GM12878 (cell line): ENCODE data around the gene NKAIN1. TPM values are rescaled to one million over a fixed set of nuclear protein-coding genes. Genes with fewer than 3 reads are reported as not detected.

Experiments used
- ATAC-seq: fragments of 200-7000 bp; cut with Tn5 transposase; 3 replicates; pipeline ENCODE4 v1.9.1; 2020; ENCODE audit warnings: mild to moderate bottlenecking, moderate library complexity
- BruUV-seq: library from RNA; stranded (reverse); fragments of 400-500 nt; replicated peaks from 2 replicates; lab custom pipeline; 2021; lab: Mats Ljungman, UMichigan
- CTCF ChIA-PET: fragments of 300-600 bp; sonication (Branson Sonifier 250); formaldehyde crosslinking; extraction: SDS; loops from one replicate; lab custom pipeline; 2021; ENCODE audit warnings: inconsistent platforms; lab: Yijun Ruan, JAX
- POLR2A ChIA-PET: fragments of 350-600 bp; formaldehyde crosslinking; extraction: SDS; loops from one replicate; lab custom pipeline; 2021; ENCODE audit warnings: inconsistent platforms; lab: Charles Lee
- RAD21 ChIA-PET: fragments of 300-600 bp; sonication (Branson Sonifier 250); formaldehyde crosslinking; loops from one replicate; lab custom pipeline; 2023; ENCODE audit warnings: antibody characterized with exemption; ENCODE audit not compliant: unreplicated experiment; lab: Charles Lee
- SMC1A ChIA-PET: fragments of 300-600 bp; sonication (Branson Sonifier 250); formaldehyde crosslinking; loops from one replicate; lab custom pipeline; 2023; ENCODE audit not compliant: unreplicated experiment, uncharacterized antibody; lab: Charles Lee
- DNase-seq: peaks from one replicate; pipeline ENCODE4 v3.0.0-alpha.2; 2011; ENCODE audit warnings: low read depth, low spot score
- FAIRE-seq: peaks from 3 replicates; lab custom pipeline; 2011; peaks lifted over from hg19 to GRCh38; lab: Jason Lieb, UNC
- H2AFZ ChIP-seq: 2 replicates; pipeline ENCODE4 v1.6.0; 2011; ENCODE audit warnings: low read depth, low read length, control low read depth; ENCODE audit not compliant: control insufficient read depth
- H3K27ac ChIP-seq: 2 replicates; pipeline ENCODE4 v1.5.1; 2011; ENCODE audit warnings: control low read depth; ENCODE audit not compliant: control insufficient read depth, insufficient read depth
- H3K27me3 ChIP-seq, 2 experiments: replicated peaks in 1 of 2; 2 replicates each; pipeline versions ENCODE4 v1.6.0 to v1.6.1; 2011; ENCODE audit warnings: low read length in 1 of 2; ENCODE audit not compliant: control insufficient read depth in 2 of 2, insufficient read depth in 2 of 2
- H3K36me3 ChIP-seq, 2 experiments: 2 replicates each; pipeline ENCODE4 v1.5.1; 2011; ENCODE audit warnings: low read length in 1 of 2; ENCODE audit not compliant: control insufficient read depth in 2 of 2, insufficient read depth in 2 of 2
- H3K4me1 ChIP-seq: 2 replicates; pipeline ENCODE4 v1.6.1; 2011; ENCODE audit warnings: mild to moderate bottlenecking, low read length, moderate library complexity, mixed read lengths; ENCODE audit not compliant: control insufficient read depth, insufficient read depth
- H3K4me2 ChIP-seq: 2 replicates; pipeline ENCODE4 v1.6.0; 2011; ENCODE audit warnings: control low read depth; ENCODE audit not compliant: control insufficient read depth, insufficient read depth
- H3K4me3 ChIP-seq: fragments of 200-600 bp; sonication (generic); 2 replicates; pipeline ENCODE4 v1.5.1; 2016
- H3K79me2 ChIP-seq: 2 replicates; pipeline ENCODE4 v1.6.0; 2011; ENCODE audit warnings: low read length; ENCODE audit not compliant: control insufficient read depth, insufficient read depth
- H3K9ac ChIP-seq: 2 replicates; pipeline ENCODE4 v1.8.0; 2011; ENCODE audit warnings: low read length, control low read depth, mixed read lengths; ENCODE audit not compliant: control insufficient read depth, insufficient read depth
- H3K9me3 ChIP-seq: replicated peaks from 3 replicates; pipeline ENCODE4 v1.5.1; 2011; ENCODE audit warnings: mild to moderate bottlenecking, low read length; ENCODE audit not compliant: control insufficient read depth, insufficient read depth
- H4K20me1 ChIP-seq: 2 replicates; pipeline ENCODE4 v1.6.0; 2011; ENCODE audit not compliant: control insufficient read depth, insufficient read depth
- ATF7 ChIP-seq: fragments of 450-650 bp; IDR thresholded peaks from 2 replicates; pipeline ENCODE4 v1.6.1; 2016; ENCODE audit warnings: low read depth, mild to moderate bottlenecking
- CBFB ChIP-seq: IDR thresholded peaks from 2 replicates; pipeline ENCODE4 v1.6.1; 2016; ENCODE audit warnings: antibody characterized with exemption, low read depth
- CEBPB ChIP-seq, 2 experiments: fragments of 150-350 bp in 1 of 2; IDR thresholded peaks; 2 replicates each; pipeline ENCODE4 v1.6.1; 2012 to 2014; ENCODE audit warnings: low read depth in 2 of 2, low read length in 2 of 2, borderline replicate concordance in 1 of 2, inconsistent platforms in 1 of 2
- NBN ChIP-seq: fragments of 450-650 bp; IDR thresholded peaks from 2 replicates; pipeline ENCODE4 v1.6.1; 2016
- PAX5 ChIP-seq: IDR thresholded peaks from 2 replicates; pipeline ENCODE4 v1.6.1; 2011; ENCODE audit warnings: low read depth, low read length, borderline replicate concordance
- POLR2A ChIP-seq: IDR thresholded peaks from 2 replicates; pipeline ENCODE4 v1.6.1; 2011; ENCODE audit warnings: low read depth, mild to moderate bottlenecking, low read length
- RAD21 ChIP-seq: IDR thresholded peaks from 2 replicates; pipeline ENCODE4 v1.6.1; 2011; ENCODE audit warnings: mild to moderate bottlenecking, low read depth, low read length, moderate library complexity; ENCODE audit not compliant: insufficient read depth
- REST ChIP-seq: IDR thresholded peaks from 2 replicates; pipeline ENCODE4 v1.6.1; 2012; ENCODE audit warnings: mild to moderate bottlenecking, low read depth, low read length
- SIN3A ChIP-seq: IDR thresholded peaks from 2 replicates; pipeline ENCODE4 v1.6.1; 2012; ENCODE audit warnings: low read depth, low read length, improper control_type of control experiment
- SIX5 ChIP-seq: IDR thresholded peaks from 2 replicates; pipeline ENCODE4 v1.6.1; 2011; ENCODE audit warnings: mild to moderate bottlenecking, low read depth, low read length, moderate library complexity; ENCODE audit not compliant: severe bottlenecking
- SMARCA5 ChIP-seq: fragments of 450-650 bp; IDR thresholded peaks from 2 replicates; pipeline ENCODE4 v1.6.1; 2017; ENCODE audit warnings: mild to moderate bottlenecking
- SREBF2 ChIP-seq: IDR thresholded peaks from 2 replicates; pipeline ENCODE4 v1.6.1; 2012; ENCODE audit warnings: mild to moderate bottlenecking, low read length
- SUPT20H ChIP-seq: IDR thresholded peaks from 2 replicates; pipeline ENCODE4 v1.6.1; 2011; ENCODE audit warnings: low read depth, mild to moderate bottlenecking, low read length, moderate library complexity, borderline replicate concordance; ENCODE audit not compliant: control insufficient read depth
- USF1 ChIP-seq: IDR thresholded peaks from 2 replicates; pipeline ENCODE4 v1.6.1; 2011; ENCODE audit warnings: borderline replicate concordance, low read depth, mild to moderate bottlenecking, moderate library complexity, mixed read lengths, low read length; ENCODE audit not compliant: insufficient read depth; ENCODE audit errors: extremely low read length
- YBX1 ChIP-seq: fragments of 450-650 bp; IDR thresholded peaks from 2 replicates; pipeline ENCODE4 v1.6.1; 2016; ENCODE audit warnings: antibody characterized with exemption
- ZNF24 ChIP-seq: fragments of 450-650 bp; IDR thresholded peaks from 2 replicates; pipeline ENCODE4 v1.6.1; 2017; ENCODE audit warnings: antibody characterized with exemption, mild to moderate bottlenecking
- ZZZ3 ChIP-seq: IDR thresholded peaks from 2 replicates; pipeline ENCODE4 v1.6.1; 2011; ENCODE audit warnings: low read depth; ENCODE audit not compliant: control insufficient read depth, insufficient read length
- WGBS: methylation state at CpG from one replicate; pipeline ENCODE4 v1.1.6; 2016; ENCODE audit warnings: low lambda C conversion rate; ENCODE audit not compliant: insufficient replicate concordance, insufficient coverage; ENCODE audit errors: missing lambda C conversion rate; 5-methylcytosine and 5-hydroxymethylcytosine counted together
- in situ Hi-C: fragments of 300-500 bp; cut with MboI; formaldehyde crosslinking; loops from 9 replicates; pipeline ENCODE4 v1.14.3; 2018; ENCODE audit warnings: mixed read lengths
- intact Hi-C: fragments of 100-400 bp; cut with micrococcal nuclease; formaldehyde crosslinking; loops from one replicate; pipeline ENCODE4 v1.14.2; 2022; ENCODE audit not compliant: unreplicated experiment
- polyA plus RNA-seq, 11 experiments: library from polyadenylated mRNA; depleted of rRNA in 4 of 11; unstranded in 6 of 11; stranded (reverse) in 5 of 11; fragments of >200 nt; fragmentation: Nextera tagmentation in 4 of 11; fragmentation: Illumina TruSeq in 1 of 11; extraction: Ambion mirVana in 4 of 11; extraction: Trizol in 1 of 11; gene quantifications; 1 replicate in 1 of 11; 2 replicates in 10 of 11; pipeline versions ENCODE4 v1.2.1 to v1.2.3, GENCODE V29; 2011 to 2016; ENCODE audit warnings: inconsistent platforms in 2 of 11, missing spikeins in 2 of 11, low read depth in 1 of 11
- total RNA-seq, 4 experiments: library from RNA; depleted of rRNA in 3 of 4; stranded (reverse); fragments of >200 nt in 3 of 4; fragmentation: Illumina TruSeq in 1 of 4; extraction: Trizol in 1 of 4; gene quantifications; 2 replicates each; pipeline versions ENCODE4 v1.2.1 to v1.2.3, GENCODE V29; 2013 to 2021

Gene NKAIN1
- total and polyA plus RNA-seq, 10 of the 15 experiments (the other 5 are each of a cell fraction or from before 2014, with no cell fraction given): not detected

GRCh38 chr1:31181515-31182343 is 58.0 kb downstream of the NKAIN1 start (continued):
- TF ChIP-seq RAD21 (peak; percentile 32; the same call in 1 of the 2 replicates), USF1 (peak; percentile 42), SMARCA5 (0 out of 2 replicates have a peak, but pooled peaks have one; percentile 45), ATF7 (no peak)

DNA sequence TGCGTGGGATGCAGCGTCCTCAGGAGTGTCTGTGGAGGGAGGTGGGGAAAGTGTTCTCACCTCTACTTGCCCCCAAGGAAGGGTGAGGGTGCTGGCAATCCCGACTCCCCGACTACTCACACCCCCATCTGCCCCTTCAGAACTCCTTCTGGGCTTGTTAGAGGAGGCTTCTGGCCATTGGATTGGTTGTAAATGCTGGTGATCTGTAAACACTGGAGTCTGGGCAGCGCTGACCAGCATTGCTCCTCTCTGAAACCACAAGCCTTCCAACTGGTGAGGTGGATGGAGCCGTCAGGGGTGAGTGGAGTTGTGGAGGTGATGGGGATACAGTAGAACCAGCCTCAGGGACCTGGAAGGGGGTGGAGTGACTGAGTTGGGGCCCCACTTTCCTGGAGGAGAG is 59.3 kb downstream of the NKAIN1 start:
- Histone ChIP-seq H3K4me1 (no peaks in the 10 kb centered on the region), H3K27me3 (no peaks in the 10 kb centered on the region; a peak in 3 of 4 replicates), H2AFZ (no peak overlapping the region), H3K79me2 (no peaks in the 10 kb centered on the region), H3K9me3 (no peaks in the 10 kb centered on the region), H3K4me3 (no peak overlapping the region), H4K20me1 (no peaks in the 10 kb centered on the region), H3K9ac (no peak overlapping the region), H3K36me3 (no peaks in the 10 kb centered on the region), H3K27ac (no peak overlapping the region), H3K4me2 (no peak overlapping the region)
- TF ChIP-seq NBN: no peak
- no peak for TF ChIP-seq POLR2A
- no peak for TF ChIP-seq REST
- no peak for TF ChIP-seq ZZZ3
- TF ChIP-seq CBFB: no peak
- no peak for TF ChIP-seq SIX5
- TF ChIP-seq ZNF24: no peak
- TF ChIP-seq CEBPB (IDR thresholded peaks at IDR 0.05; ENCODE audit: borderline replicate concordance in 1 of 2, low read depth in 2 of 2, low read length in 2 of 2): no peak
- TF ChIP-seq PAX5: no peak
- no peak for TF ChIP-seq YBX1
- no peak for TF ChIP-seq SUPT20H
- no peak for TF ChIP-seq ATF7
- TF ChIP-seq SIN3A: no peak
- TF ChIP-seq SREBF2: no peak
- POLR2A ChIA-PET: no interaction called here
- DNase-seq: no peak
- CTCF ChIA-PET: interaction anchor here (0.6 to 6.1 kb wide), 7 partner anchors 10 to 272 kb away, joined by 3 to 47 read pairs (median 4); no protein-coding TSS in a partner anchor
- no peak for FAIRE-seq
- RAD21 ChIA-PET: interaction anchor here (1.4 kb wide), 1 partner anchor 10 kb away, joined by 3 read pairs; no protein-coding TSS in a partner anchor
- WGBS: 30% methylated on average over 6 of the region's 6 CpGs
- SMC1A ChIA-PET: interaction anchor here (1.0 to 1.2 kb wide), 2 partner anchors 193 to 369 kb away, joined by 3 to 4 read pairs; partner anchors contain the start of gene FABP3
- intact Hi-C loops (no loop called here), in situ Hi-C loops (loop anchor here (5.0 to 10.0 kb wide), 2 partner anchors 244 to 357 kb away; no protein-coding TSS in a partner anchor)
- BruUV-seq: no TSS peak
- no peak for ATAC-seq
